Stimulated activated CD4-positive, alpha-beta T cell treated with anti-CD3 and anti-CD28 coated beads, Interleukin-1b, Interleukin-23, amount 100 ng/mL, for 48 hours (primary cell): ENCODE results near the gene SLC16A6.
"Not testable (repeated sequence)": the region's sequence is repeated elsewhere in the genome, so short reads cannot be mapped to it uniquely, and the experiment has no call there.

Source experiments
- DNase-seq: peaks from one replicate; pipeline ENCODE4 v3.0.0-alpha.2; 2020

The SLC16A6 gene, protein sequence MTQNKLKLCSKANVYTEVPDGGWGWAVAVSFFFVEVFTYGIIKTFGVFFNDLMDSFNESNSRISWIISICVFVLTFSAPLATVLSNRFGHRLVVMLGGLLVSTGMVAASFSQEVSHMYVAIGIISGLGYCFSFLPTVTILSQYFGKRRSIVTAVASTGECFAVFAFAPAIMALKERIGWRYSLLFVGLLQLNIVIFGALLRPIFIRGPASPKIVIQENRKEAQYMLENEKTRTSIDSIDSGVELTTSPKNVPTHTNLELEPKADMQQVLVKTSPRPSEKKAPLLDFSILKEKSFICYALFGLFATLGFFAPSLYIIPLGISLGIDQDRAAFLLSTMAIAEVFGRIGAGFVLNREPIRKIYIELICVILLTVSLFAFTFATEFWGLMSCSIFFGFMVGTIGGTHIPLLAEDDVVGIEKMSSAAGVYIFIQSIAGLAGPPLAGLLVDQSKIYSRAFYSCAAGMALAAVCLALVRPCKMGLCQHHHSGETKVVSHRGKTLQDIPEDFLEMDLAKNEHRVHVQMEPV

GRCh38 chr17:68290955-68291835 is at the start of gene SLC16A6, which contains the start of gene ARSG:
Gene SLC16A6, minus strand, starts transcription at chr17:68291127. Its CDS starts 12,807 bp downstream, at chr17:68278320.
Gene ARSG, plus strand, starts transcription at chr17:68291495. Its CDS starts 15,999 bp downstream, at chr17:68307494.
- DNase-seq, result peak; percentile 83

DNA sequence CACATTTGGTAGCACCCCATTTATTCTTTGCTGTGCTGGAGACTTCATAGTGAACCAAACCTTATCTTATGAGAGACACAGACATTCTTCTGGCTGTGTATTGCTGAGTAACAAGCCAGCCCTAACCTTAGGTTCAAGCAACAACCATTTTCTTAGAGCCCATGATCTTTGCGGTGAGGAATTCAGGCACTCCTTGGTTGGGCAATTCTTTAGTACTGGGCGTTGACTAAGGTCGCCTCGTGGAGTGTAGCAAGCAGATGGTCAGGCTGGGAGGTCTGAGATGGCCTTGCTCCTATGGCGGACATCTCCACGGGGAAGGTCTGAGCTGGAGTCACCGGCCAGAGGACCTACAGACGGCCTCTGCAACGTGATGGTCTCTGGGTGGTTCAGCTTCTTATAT is 43.5 kb upstream of the SLC16A6 start:
- no peak for DNase-seq

GRCh38 chr17:68331932-68332331 is 41.0 kb upstream of the SLC16A6 start:
- not testable (repeated sequence) for DNase-seq

GRCh38 chr17:68329331-68329730 is 38.4 kb upstream of the SLC16A6 start:
- no peak for DNase-seq

DNA sequence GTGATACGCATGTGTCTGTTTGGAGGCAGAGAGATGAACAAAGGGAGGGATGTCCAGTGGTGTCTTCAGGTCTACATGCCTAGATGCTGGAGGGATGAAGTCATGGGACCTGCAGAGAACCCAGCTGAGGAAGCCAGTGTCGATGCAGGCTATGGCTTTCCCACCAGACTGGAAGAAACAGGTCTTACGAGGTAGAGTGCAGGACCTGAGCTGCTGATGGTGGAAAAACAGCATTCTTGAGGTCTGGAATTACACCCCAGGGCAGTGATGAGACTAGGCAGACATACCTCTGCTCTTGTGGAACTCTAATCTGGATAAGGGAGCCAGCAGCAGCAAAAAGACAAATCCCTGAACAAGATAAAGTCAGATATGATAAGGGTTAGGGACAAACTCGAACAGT is 37.7 kb upstream of the SLC16A6 start:
- DNase-seq, result no peak

GRCh38 chr17:68327823-68328557 is 37.1 kb upstream of the SLC16A6 start:
- DNase-seq, result no peak

DNA sequence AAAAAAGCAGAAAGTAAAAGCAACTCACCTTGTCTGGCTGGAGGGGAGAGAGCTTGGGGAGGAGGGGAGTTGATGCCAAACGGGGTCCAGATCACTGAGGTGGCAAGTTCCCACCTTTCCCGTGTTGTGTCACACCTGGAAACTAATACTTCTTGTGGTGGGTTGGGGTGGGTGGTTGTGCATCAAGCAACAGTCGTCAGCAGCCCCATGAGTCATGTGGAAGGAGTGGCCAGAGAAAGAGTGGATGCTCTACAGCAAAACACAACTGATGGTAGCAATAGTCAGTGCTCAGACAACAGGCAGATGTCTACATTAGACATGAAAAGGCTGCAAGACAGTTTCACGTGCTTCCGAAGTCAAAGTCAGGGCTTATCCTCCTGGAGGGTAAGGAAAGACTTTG is 35.8 kb upstream of the SLC16A6 start:
- peak; percentile 30 for DNase-seq

DNA sequence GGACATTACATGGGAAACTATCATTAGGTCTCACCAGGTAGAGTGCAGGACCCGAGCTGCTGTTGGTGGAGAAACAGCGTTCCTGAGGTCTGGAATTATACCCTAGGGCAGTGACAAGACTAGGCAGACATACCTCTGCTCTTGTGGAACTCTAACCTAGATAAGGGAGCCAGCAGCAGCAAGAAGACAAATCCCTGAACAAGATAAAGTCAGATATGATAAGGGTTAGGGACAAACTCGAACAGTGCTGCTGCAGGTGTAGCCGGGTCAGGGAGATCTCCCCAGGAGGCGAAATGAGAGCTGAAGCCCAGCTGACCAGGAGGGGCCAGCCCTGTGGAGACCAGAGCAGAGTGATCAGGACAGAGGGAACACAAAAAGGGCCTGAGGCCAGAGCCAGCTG is 35.0 kb upstream of the SLC16A6 start:
- no peak for DNase-seq

DNA sequence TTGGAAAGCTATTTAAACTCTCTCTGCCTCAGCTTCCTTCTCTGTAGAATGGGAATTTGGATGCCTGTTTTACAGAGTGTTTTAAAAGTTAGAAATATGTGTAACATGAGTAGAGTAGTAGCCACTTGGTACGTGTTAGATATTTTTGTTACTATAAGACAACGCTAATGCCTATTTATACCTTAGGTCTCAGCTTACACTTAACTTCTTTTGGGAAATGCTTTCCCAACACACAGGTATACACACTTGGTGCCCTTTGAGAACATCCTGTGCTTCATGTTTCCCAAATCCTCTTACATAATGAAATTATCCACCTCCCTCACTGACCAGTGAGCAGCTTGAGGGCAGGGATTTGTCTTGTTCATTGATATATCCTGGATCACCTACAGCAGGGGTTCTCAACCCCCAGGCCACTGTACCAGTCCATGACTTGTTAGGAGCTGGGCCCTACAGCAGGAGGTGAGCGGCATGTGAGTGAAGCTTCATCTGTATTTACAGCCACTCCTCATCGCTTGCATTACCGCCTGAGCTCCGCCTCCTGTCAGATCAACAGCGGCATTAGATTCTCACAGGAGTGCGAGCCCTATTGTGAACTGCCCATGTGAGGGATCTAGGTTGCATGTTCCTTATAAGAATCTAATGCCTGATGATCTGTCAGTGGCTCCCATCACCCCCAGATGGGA is 33.9 kb upstream of the SLC16A6 start:
- DNase-seq, result no peak

DNA sequence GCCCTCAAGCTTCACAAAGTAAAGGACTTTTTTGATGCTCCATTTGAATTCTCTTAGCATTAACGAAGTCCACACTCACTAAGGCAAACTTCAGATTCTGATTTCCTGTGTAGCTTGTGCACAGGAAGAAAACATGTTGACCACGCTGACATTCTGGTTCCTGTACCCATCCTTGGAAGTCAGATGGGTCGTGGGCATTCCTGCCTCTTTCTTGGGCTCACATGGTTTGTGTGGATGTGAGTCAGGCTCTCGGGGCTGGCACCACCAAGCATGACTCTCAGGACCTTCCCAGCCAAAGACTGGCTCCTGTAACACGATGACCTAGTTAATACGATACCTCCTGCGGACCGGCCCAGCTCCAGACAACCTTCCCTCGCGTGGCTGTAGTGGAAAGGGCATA is 33.2 kb upstream of the SLC16A6 start:
- no peak for DNase-seq

- DNase-seq, result no peak
Measured at GRCh38 chr17:68322630-68323029, 31.7 kb upstream of the SLC16A6 start.

DNA sequence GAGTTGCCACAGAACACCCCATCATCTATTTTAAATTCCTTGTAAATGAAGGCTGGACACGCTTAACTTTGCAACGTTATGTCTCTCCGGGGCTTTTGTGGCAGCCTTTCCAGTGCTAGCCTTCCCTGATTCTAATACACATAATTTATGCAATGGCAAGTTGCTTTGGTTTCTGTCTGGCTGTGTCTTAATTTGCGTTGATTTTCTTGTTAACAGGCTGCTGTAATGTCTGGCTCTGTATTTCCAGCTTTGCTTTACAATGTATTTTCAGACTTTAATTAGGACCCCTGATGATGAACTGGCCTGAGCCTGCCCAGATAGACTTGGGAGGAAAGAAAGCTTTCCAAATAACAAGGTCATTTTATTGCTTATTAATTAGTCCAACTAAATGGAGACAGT is 30.6 kb upstream of the SLC16A6 start:
- DNase-seq, result no peak

GRCh38 chr17:68320943-68321555 is 30.1 kb upstream of the SLC16A6 start:
- DNase-seq, result no peak

GRCh38 chr17:68320311-68320865 is 29.5 kb upstream of the SLC16A6 start:
- DNase-seq, result no peak

GRCh38 chr17:68319410-68320162 is 28.7 kb upstream of the SLC16A6 start:
- DNase-seq, result no peak

GRCh38 chr17:68318103-68318991 is 27.4 kb upstream of the SLC16A6 start:
- DNase-seq, result no peak

GRCh38 chr17:68317458-68317857 is 26.5 kb upstream of the SLC16A6 start:
- no peak for DNase-seq

GRCh38 chr17:68315930-68316329 is 25.0 kb upstream of the SLC16A6 start:
- no peak for DNase-seq

GRCh38 chr17:68314916-68315535 is 24.1 kb upstream of the SLC16A6 start:
- no peak for DNase-seq
